Measurements from ENCODE around the gene PRKN.

- TF ChIP-seq, protein P1, sequence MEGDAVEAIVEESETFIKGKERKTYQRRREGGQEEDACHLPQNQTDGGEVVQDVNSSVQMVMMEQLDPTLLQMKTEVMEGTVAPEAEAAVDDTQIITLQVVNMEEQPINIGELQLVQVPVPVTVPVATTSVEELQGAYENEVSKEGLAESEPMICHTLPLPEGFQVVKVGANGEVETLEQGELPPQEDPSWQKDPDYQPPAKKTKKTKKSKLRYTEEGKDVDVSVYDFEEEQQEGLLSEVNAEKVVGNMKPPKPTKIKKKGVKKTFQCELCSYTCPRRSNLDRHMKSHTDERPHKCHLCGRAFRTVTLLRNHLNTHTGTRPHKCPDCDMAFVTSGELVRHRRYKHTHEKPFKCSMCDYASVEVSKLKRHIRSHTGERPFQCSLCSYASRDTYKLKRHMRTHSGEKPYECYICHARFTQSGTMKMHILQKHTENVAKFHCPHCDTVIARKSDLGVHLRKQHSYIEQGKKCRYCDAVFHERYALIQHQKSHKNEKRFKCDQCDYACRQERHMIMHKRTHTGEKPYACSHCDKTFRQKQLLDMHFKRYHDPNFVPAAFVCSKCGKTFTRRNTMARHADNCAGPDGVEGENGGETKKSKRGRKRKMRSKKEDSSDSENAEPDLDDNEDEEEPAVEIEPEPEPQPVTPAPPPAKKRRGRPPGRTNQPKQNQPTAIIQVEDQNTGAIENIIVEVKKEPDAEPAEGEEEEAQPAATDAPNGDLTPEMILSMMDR (IDR thresholded peaks at IDR 0.05): no peak
- TF ChIP-seq EZH2 (IDR thresholded peaks at IDR 0.05) (no peak), EZH2phosphoT487 (IDR thresholded peaks at IDR 0.05) (no peak)
These were observed 1191.3 kb downstream of the PRKN start for GRCh38 chr6:161536224-161536630.

Measured in neural progenitor cell (in vitro differentiated cells).